HUES64 (cell line): ENCODE measurements around the gene IMMT.

Source experiments
- H3K27ac ChIP-seq: 2 replicates; pipeline ENCODE4 v1.7.0; 2013; ENCODE audit warnings: low read depth, low read length, inconsistent platforms
- H3K27me3 ChIP-seq: 2 replicates; pipeline ENCODE4 v1.6.1; 2013; ENCODE audit warnings: mild to moderate bottlenecking, low read length; ENCODE audit not compliant: insufficient read depth
- H3K36me3 ChIP-seq: 2 replicates; pipeline ENCODE4 v1.6.1; 2013; ENCODE audit warnings: mild to moderate bottlenecking, low read length; ENCODE audit not compliant: insufficient read depth
- H3K4me1 ChIP-seq: 2 replicates; pipeline ENCODE4 v1.6.1; 2013; ENCODE audit warnings: mild to moderate bottlenecking, low read length, moderate library complexity; ENCODE audit not compliant: insufficient read depth
- H3K4me3 ChIP-seq: 2 replicates; pipeline ENCODE4 v1.5.1; 2013; ENCODE audit warnings: mild to moderate bottlenecking, low read length, moderate library complexity
- H3K9ac ChIP-seq: 2 replicates; pipeline ENCODE4 v1.6.1; 2013; ENCODE audit warnings: mild to moderate bottlenecking, low read depth, low read length
- H3K9me3 ChIP-seq: 2 replicates; pipeline ENCODE4 v1.6.1; 2013; ENCODE audit warnings: low read depth, low read length; ENCODE audit not compliant: insufficient read depth
- WGBS: fragments of 150-250, 120-280 bp; methylation state at CpG from one replicate; pipeline ENCODE4 v1.1.7; 2013; ENCODE audit warnings: missing lambda C conversion rate; 5-methylcytosine and 5-hydroxymethylcytosine counted together

IMMT gene

GRCh38 chr2:86170449-86170848, 24.8 kb downstream of the IMMT start:
- Histone ChIP-seq H3K36me3 (peaks cover 87% of the 10 kb centered on the region), H3K4me1 (no peaks in the 10 kb centered on the region), H3K4me3 (no peak overlapping the region), H3K27me3 (no peaks in the 10 kb centered on the region), H3K9me3 (no peaks in the 10 kb centered on the region), H3K27ac (no peak overlapping the region), H3K9ac (no peak overlapping the region)
- 100% methylated on average over 2 of the region's 4 CpGs for WGBS

- Histone ChIP-seq H3K27me3 (no peaks in the 10 kb centered on the region), H3K36me3 (peaks cover 94% of the 10 kb centered on the region), H3K4me1 (no peaks in the 10 kb centered on the region), H3K4me3 (no peak overlapping the region), H3K27ac (no peak overlapping the region), H3K9me3 (no peaks in the 10 kb centered on the region), H3K9ac (no peak overlapping the region)
- 94% methylated on average over 6 of the region's 6 CpGs for WGBS
Measured at GRCh38 chr2:86160156-86160952, 34.9 kb downstream of the IMMT start.

GRCh38 chr2:86158286-86158685, 37.0 kb downstream of the IMMT start:
- Histone ChIP-seq H3K4me1 (no peaks in the 10 kb centered on the region), H3K27me3 (no peaks in the 10 kb centered on the region), H3K27ac (no peak overlapping the region), H3K9me3 (no peaks in the 10 kb centered on the region), H3K36me3 (peaks cover 89% of the 10 kb centered on the region), H3K9ac (no peak overlapping the region), H3K4me3 (no peak overlapping the region)
- 93% methylated on average over 4 of the region's 4 CpGs for WGBS

GRCh38 chr2:86157009-86157556, 38.2 kb downstream of the IMMT start:
- peaks cover 89% of the 10 kb centered on the region for H3K36me3 ChIP-seq
- no peak overlapping the region for H3K9ac ChIP-seq
- no peaks in the 10 kb centered on the region for H3K27me3 ChIP-seq
- no peak overlapping the region for H3K4me3 ChIP-seq
- WGBS, result 95% methylated on average over 2 of the region's 2 CpGs
- H3K27ac ChIP-seq, result no peak overlapping the region
- H3K4me1 ChIP-seq, result no peaks in the 10 kb centered on the region
- no peaks in the 10 kb centered on the region for H3K9me3 ChIP-seq

- Histone ChIP-seq H3K27me3 (no peaks in the 10 kb centered on the region), H3K36me3 (peaks cover 92% of the 10 kb centered on the region), H3K4me3 (no peak overlapping the region), H3K27ac (no peak overlapping the region), H3K9ac (no peak overlapping the region), H3K9me3 (no peaks in the 10 kb centered on the region), H3K4me1 (no peaks in the 10 kb centered on the region)
- 98% methylated on average over 2 of the region's 2 CpGs for WGBS
Measured at GRCh38 chr2:86150502-86150901, 44.8 kb downstream of the IMMT start.

- H3K9me3 ChIP-seq, result no peaks in the 10 kb centered on the region
- no peak overlapping the region for H3K27ac ChIP-seq
- no peaks in the 10 kb centered on the region for H3K4me1 ChIP-seq
- H3K4me3 ChIP-seq, result no peak overlapping the region
- H3K36me3 ChIP-seq, result peaks cover 96% of the 10 kb centered on the region
- WGBS, result 93% methylated on average over 2 of the region's 2 CpGs
- H3K9ac ChIP-seq, result no peak overlapping the region
- H3K27me3 ChIP-seq, result no peaks in the 10 kb centered on the region
Measured at GRCh38 chr2:86147793-86148192, 47.5 kb downstream of the IMMT start.

- Histone ChIP-seq H3K27ac (no peak overlapping the region), H3K36me3 (peaks cover 96% of the 10 kb centered on the region), H3K4me3 (no peak overlapping the region), H3K27me3 (no peaks in the 10 kb centered on the region), H3K9me3 (no peaks in the 10 kb centered on the region), H3K4me1 (no peaks in the 10 kb centered on the region), H3K9ac (no peak overlapping the region)
- 95% methylated on average over 14 of the region's 14 CpGs for WGBS
Measured at GRCh38 chr2:86143926-86144685, 51.2 kb downstream of the IMMT start.

- Histone ChIP-seq H3K27me3 (no peaks in the 10 kb centered on the region), H3K9me3 (no peaks in the 10 kb centered on the region), H3K4me1 (no peaks in the 10 kb centered on the region), H3K36me3 (peaks cover 96% of the 10 kb centered on the region), H3K9ac (no peak overlapping the region), H3K4me3 (no peak overlapping the region), H3K27ac (no peak overlapping the region)
- 92% methylated on average over 6 of the region's 6 CpGs for WGBS
Measured at GRCh38 chr2:86143307-86143706, 52.0 kb downstream of the IMMT start.

- Histone ChIP-seq H3K36me3 (peaks cover 96% of the 10 kb centered on the region), H3K4me1 (no peaks in the 10 kb centered on the region), H3K9ac (no peak overlapping the region), H3K4me3 (no peak overlapping the region), H3K27ac (no peak overlapping the region), H3K27me3 (no peaks in the 10 kb centered on the region), H3K9me3 (no peaks in the 10 kb centered on the region)
- WGBS, result 100% methylated on average over 2 of the region's 3 CpGs
Measured at GRCh38 chr2:86142436-86143257, 52.6 kb downstream of the IMMT start.

- WGBS, result 96% methylated on average over 4 of the region's 4 CpGs
- Histone ChIP-seq H3K36me3 (peaks cover 96% of the 10 kb centered on the region), H3K9ac (no peak overlapping the region), H3K27ac (no peak overlapping the region), H3K27me3 (no peaks in the 10 kb centered on the region), H3K4me3 (no peak overlapping the region), H3K4me1 (no peaks in the 10 kb centered on the region), H3K9me3 (no peaks in the 10 kb centered on the region)
Measured at GRCh38 chr2:86140969-86141392, 54.3 kb downstream of the IMMT start.

GRCh38 chr2:86139981-86140380, 55.3 kb downstream of the IMMT start:
- Histone ChIP-seq H3K27ac (no peak overlapping the region), H3K4me1 (no peaks in the 10 kb centered on the region), H3K9me3 (no peaks in the 10 kb centered on the region), H3K4me3 (no peak overlapping the region), H3K27me3 (no peaks in the 10 kb centered on the region), H3K9ac (no peak overlapping the region), H3K36me3 (peaks cover 96% of the 10 kb centered on the region)
- 95% methylated on average over 4 of the region's 4 CpGs for WGBS
